Raji (cell line): ENCODE results near the gene SH3RF3.

Source experiments
- POLR2A ChIP-seq: IDR thresholded peaks from 2 replicates; pipeline ENCODE4 v1.6.1; 2011; ENCODE audit warnings: low read depth, low read length, control low read depth; ENCODE audit not compliant: insufficient read depth

The SH3RF3 gene

GRCh38 chr2:109545828-109546713, 417.1 kb downstream of the SH3RF3 start:
- no peak for TF ChIP-seq POLR2A

DNA sequence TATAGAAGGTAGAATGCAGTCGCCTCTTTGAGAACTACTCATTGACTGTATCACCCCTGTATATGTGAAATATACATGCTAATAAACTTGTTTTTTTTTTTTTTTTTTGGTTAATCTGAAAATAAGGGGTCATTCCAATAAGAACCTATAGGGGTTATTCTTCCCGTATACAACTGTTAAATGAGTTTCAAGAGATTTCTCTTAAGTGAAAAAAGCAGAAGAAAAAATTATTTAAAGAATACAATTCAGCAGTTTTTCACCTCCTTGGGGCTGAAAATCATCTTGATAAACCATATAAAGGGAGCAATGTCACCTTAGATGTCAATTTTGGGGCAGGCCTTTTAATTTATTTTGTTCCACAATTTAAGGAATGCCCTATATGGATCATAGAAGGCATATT, 418.3 kb downstream of the SH3RF3 start:
- no peak for TF ChIP-seq POLR2A

DNA sequence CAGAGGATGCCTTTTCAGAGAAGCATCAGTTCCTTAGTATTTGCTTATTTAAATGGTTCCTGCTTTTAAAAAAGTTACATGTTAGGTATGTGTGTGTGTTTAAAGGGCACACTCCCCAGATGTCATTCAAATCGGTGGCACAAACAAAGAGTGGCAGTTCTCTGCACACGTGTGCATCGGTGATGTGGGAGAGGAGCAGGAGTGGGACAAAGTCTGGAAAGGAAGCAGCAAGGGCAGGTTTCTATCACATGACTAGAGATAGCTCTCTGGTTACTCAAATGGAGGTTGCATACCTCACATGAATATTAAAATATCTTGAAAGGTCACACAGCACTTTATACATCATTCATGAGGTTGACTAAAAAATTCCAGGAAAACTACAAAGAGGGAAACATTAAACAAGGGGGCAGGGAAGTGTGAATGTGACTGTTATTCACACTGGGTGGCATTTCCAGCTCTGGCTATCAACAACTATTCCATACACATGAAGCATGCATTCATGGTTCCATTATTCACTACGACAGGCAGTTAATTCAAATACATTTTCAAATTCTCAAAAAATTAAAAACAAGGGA, 420.1 kb downstream of the SH3RF3 start:
- no peak for TF ChIP-seq POLR2A
